Naive B cell (primary cell): ENCODE measurements around the gene TET3. TPM values are rescaled to one million over a fixed set of nuclear protein-coding genes. Genes with fewer than 3 reads are reported as not detected.

Experiments used
- polyA plus RNA-seq, 6 donors: library from polyadenylated mRNA; unstranded; fragments of 300-500 nt; fragmentation: Illumina TruSeq; gene quantifications; one replicate each; pipeline ENCODE4 v1.2.3, GENCODE V29; 2021; ENCODE audit warnings: low read depth in 6 of 6

The TET3 gene
- polyA plus RNA-seq, 6 donors from 2014 or later = 0.03 to 1.2 (median 0.53) TPM

Other genes with a start within 250 kb of the TET3 start
- 10 to 100 TPM; 71.0 to 96.4 (median 86.0) TPM for gene TPRKB, start 247.6 kb upstream of the TET3 start, polyA plus RNA-seq
- 10 to 100 TPM; 46.2 to 67.3 (median 57.4) TPM for gene DUSP11, start 204.8 kb upstream of the TET3 start, polyA plus RNA-seq
- gene C2orf78, start 200.7 kb upstream of the TET3 start, polyA plus RNA-seq = under 1 TPM in 1 of 6 donors, not detected in 5; 0.12 TPM
- gene STAMBP, start 155.9 kb upstream of the TET3 start, polyA plus RNA-seq = 10 to 100 TPM; 42.2 to 62.9 (median 50.9) TPM
- gene ACTG2, start 91.9 kb upstream of the TET3 start, polyA plus RNA-seq = not detected
- 100 to 1,000 TPM; 192 to 245 (median 213) TPM for gene DGUOK, start 58.0 kb upstream of the TET3 start, polyA plus RNA-seq
- gene BOLA3, start 163.0 kb downstream of the TET3 start, polyA plus RNA-seq = 10 to 100 TPM; 25.2 to 36.9 (median 31.4) TPM
- gene MOB1A, start 194.0 kb downstream of the TET3 start, polyA plus RNA-seq = 100 to 1,000 TPM; 217 to 269 (median 220) TPM
- gene MTHFD2, start 213.7 kb downstream of the TET3 start, polyA plus RNA-seq = 1 to 10 TPM; 1.4 to 8.0 (median 4.6) TPM